OCI-LY7 (cell line): Measurements from ENCODE around the gene FOXL1. TPM values are rescaled to one million over a fixed set of nuclear protein-coding genes. Genes with fewer than 3 reads are reported as not detected.

Experiments used
- BruUV-seq: library from RNA; stranded (reverse); fragments of 400-500 nt; replicated peaks from 2 replicates; lab custom pipeline; 2021; lab: Mats Ljungman, UMichigan
- CTCF ChIA-PET: fragments of 300-600 bp; sonication (Branson Sonifier 250); formaldehyde crosslinking; loops from one replicate; lab custom pipeline; 2022; ENCODE audit warnings: antibody characterized with exemption; ENCODE audit not compliant: unreplicated experiment; lab: Charles Lee
- POLR2A ChIA-PET: fragments of 300-600 bp; sonication (Branson Sonifier 250); formaldehyde crosslinking; loops from one replicate; lab custom pipeline; 2022; ENCODE audit warnings: antibody characterized with exemption; lab: Charles Lee
- DNase-seq: peaks from one replicate; pipeline ENCODE4 v3.0.0-alpha.2; 2015; ENCODE audit warnings: low spot score
- H2AFZ ChIP-seq: fragments of 200-600 bp; sonication (generic), shearing (Covaris generic); 2 replicates; pipeline ENCODE4 v1.6.1; 2014; ENCODE audit warnings: mild to moderate bottlenecking, antibody characterized with exemption, low read length, moderate library complexity
- H3K27ac ChIP-seq: fragments of 200-600 bp; sonication (generic); 2 replicates; pipeline ENCODE4 v1.5.1; 2014; ENCODE audit warnings: mixed run types, low read depth, mild to moderate bottlenecking, moderate library complexity, low read length, inconsistent platforms; ENCODE audit not compliant: poor library complexity, severe bottlenecking
- H3K36me3 ChIP-seq: fragments of 200-600 bp; sonication (generic); 2 replicates; pipeline ENCODE4 v1.6.1; 2014; ENCODE audit warnings: mild to moderate bottlenecking, antibody characterized with exemption, low read length, moderate library complexity, mixed read lengths; ENCODE audit not compliant: insufficient read depth
- H3K4me1 ChIP-seq: fragments of 200-600 bp; sonication (generic); 2 replicates; pipeline ENCODE4 v1.5.1; 2014; ENCODE audit warnings: mild to moderate bottlenecking, low read length; ENCODE audit not compliant: insufficient read depth, poor library complexity, severe bottlenecking
- H3K4me2 ChIP-seq: fragments of 200-600 bp; sonication (generic); 2 replicates; pipeline ENCODE4 v1.6.1; 2014; ENCODE audit warnings: mild to moderate bottlenecking, low read length
- H3K4me3 ChIP-seq: fragments of 200-600 bp; sonication (generic); 2 replicates; pipeline ENCODE4 v1.5.1; 2014; ENCODE audit warnings: mild to moderate bottlenecking, low read depth, low read length; ENCODE audit not compliant: poor library complexity, severe bottlenecking
- H3K79me2 ChIP-seq: fragments of 200-600 bp; sonication (generic); 2 replicates; pipeline ENCODE4 v1.6.1; 2016; ENCODE audit warnings: low read depth, mild to moderate bottlenecking, low read length, moderate library complexity, mixed read lengths; ENCODE audit not compliant: insufficient read depth
- H3K9me2 ChIP-seq: fragments of 200-600 bp; sonication (generic); 2 replicates; pipeline ENCODE4 v1.6.1; 2016; ENCODE audit warnings: mild to moderate bottlenecking, low read length, mixed read lengths; ENCODE audit not compliant: insufficient read depth
- H3K9me3 ChIP-seq: fragments of 200-600 bp; sonication (generic); 2 replicates; pipeline ENCODE4 v1.6.1; 2014; ENCODE audit warnings: mild to moderate bottlenecking, mixed run types, low read length, mixed read lengths
- H4K20me1 ChIP-seq: fragments of 200-600 bp; sonication (generic); 2 replicates; pipeline ENCODE4 v1.6.1; 2014; ENCODE audit warnings: mild to moderate bottlenecking, antibody characterized with exemption, low read length, moderate library complexity, mixed read lengths; ENCODE audit not compliant: insufficient read depth
- EZH2phosphoT487 ChIP-seq: fragments of 200-600 bp; sonication (generic); IDR thresholded peaks from 2 replicates; pipeline ENCODE4 v1.6.1; 2018; ENCODE audit warnings: low read depth, borderline replicate concordance, mild to moderate bottlenecking, mixed run types, antibody characterized with exemption, low read length, moderate library complexity, mixed read lengths
- intact Hi-C: fragments of 100-400 bp; cut with micrococcal nuclease; formaldehyde crosslinking; loops from one replicate; pipeline ENCODE4 v1.10.0; 2022; ENCODE audit not compliant: unreplicated experiment
- total RNA-seq, 2 experiments: library from RNA; depleted of rRNA in 1 of 2; stranded (reverse); fragments of >200 nt in 1 of 2; shearing (Covaris generic) in 1 of 2; gene quantifications; 2 replicates each; pipeline ENCODE4 v1.2.3, GENCODE V29; 2014 to 2022
- TF ChIP-seq, protein P1 (sequence below): fragments of 200-600 bp; sonication (generic); conservative IDR thresholded peaks from 2 replicates; pipeline ENCODE4 v1.5.1; 2014; ENCODE audit warnings: mild to moderate bottlenecking, antibody characterized with exemption, low read length, moderate library complexity, mixed read lengths

FOXL1 gene
- total RNA-seq, 2 experiments from 2014 or later = 1.7 to 1.8 TPM

- no peaks in the 10 kb centered on the region for H3K9me2 ChIP-seq
- H3K4me3 ChIP-seq = no peak overlapping the region
- peaks cover 19% of the 10 kb centered on the region for H3K36me3 ChIP-seq
- peaks cover 14% of the 10 kb centered on the region for H3K4me1 ChIP-seq
- no peak overlapping the region for H3K4me2 ChIP-seq
- H3K9me3 ChIP-seq = no peaks in the 10 kb centered on the region
- intact Hi-C loops = no loop called here
- TF ChIP-seq EZH2phosphoT487 = no peak
- TF ChIP-seq, protein P1, sequence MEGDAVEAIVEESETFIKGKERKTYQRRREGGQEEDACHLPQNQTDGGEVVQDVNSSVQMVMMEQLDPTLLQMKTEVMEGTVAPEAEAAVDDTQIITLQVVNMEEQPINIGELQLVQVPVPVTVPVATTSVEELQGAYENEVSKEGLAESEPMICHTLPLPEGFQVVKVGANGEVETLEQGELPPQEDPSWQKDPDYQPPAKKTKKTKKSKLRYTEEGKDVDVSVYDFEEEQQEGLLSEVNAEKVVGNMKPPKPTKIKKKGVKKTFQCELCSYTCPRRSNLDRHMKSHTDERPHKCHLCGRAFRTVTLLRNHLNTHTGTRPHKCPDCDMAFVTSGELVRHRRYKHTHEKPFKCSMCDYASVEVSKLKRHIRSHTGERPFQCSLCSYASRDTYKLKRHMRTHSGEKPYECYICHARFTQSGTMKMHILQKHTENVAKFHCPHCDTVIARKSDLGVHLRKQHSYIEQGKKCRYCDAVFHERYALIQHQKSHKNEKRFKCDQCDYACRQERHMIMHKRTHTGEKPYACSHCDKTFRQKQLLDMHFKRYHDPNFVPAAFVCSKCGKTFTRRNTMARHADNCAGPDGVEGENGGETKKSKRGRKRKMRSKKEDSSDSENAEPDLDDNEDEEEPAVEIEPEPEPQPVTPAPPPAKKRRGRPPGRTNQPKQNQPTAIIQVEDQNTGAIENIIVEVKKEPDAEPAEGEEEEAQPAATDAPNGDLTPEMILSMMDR = no peak
- no peak overlapping the region for H3K27ac ChIP-seq
- CTCF ChIA-PET = no interaction called here
- no peak for DNase-seq
- no peak overlapping the region for H2AFZ ChIP-seq
- BruUV-seq = no TSS peak
- H4K20me1 ChIP-seq = no peaks in the 10 kb centered on the region
- H3K79me2 ChIP-seq = no peaks in the 10 kb centered on the region
- POLR2A ChIA-PET = no interaction called here
These were observed 35.3 kb upstream of the FOXL1 start for GRCh38 chr16:86542756-86543750.

DNA sequence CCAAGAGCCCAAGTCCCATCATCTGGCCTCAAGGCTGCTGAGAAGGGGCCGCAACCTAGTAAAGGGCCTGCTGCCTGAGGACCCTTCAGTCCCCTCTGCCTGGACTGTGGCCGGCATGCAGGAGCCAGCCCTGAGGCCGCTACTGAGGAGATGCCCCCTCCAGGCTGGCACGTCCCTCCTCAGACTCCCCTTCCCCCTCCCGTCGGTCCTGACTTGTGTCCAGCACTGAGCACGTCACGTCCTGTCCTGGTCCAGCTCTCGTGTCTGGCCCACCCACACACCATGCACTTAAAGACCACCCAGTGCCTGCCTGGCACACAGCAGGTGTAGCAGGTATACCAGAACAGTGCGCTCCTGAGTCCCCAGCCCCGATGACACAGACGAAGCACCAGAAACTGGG lies 32.9 kb upstream of the FOXL1 start:
- peaks cover 16% of the 10 kb centered on the region for H3K36me3 ChIP-seq
- BruUV-seq = no TSS peak

More for the DNA sequence above, 32.9 kb upstream of the FOXL1 start:
- Histone ChIP-seq H3K9me2 (no peaks in the 10 kb centered on the region), H3K4me1 (peaks cover 14% of the 10 kb centered on the region), H3K9me3 (no peaks in the 10 kb centered on the region), H3K27ac (no peak overlapping the region), H3K79me2 (no peaks in the 10 kb centered on the region), H3K4me3 (no peak overlapping the region), H2AFZ (no peak overlapping the region), H4K20me1 (no peaks in the 10 kb centered on the region), H3K4me2 (no peak overlapping the region)
- intact Hi-C loops = no loop called here
- TF ChIP-seq, protein P1 = no peak
- no peak for TF ChIP-seq EZH2phosphoT487
- ChIA-PET CTCF (no interaction called here), POLR2A (no interaction called here)
- DNase-seq = no peak
